Measurements from ENCODE around the gene KCNC3.

Gene KCNC3

GRCh38 chr19:50322931-50323781, 6.0 kb downstream of the KCNC3 start:
- no peaks in the 10 kb centered on the region for H3K36me3 ChIP-seq (ENCODE audit: control insufficient read depth, insufficient read depth, low read length)
- no peaks in the 10 kb centered on the region for H3K27me3 ChIP-seq (ENCODE audit: control insufficient read depth, insufficient read depth, low read length)
- peaks cover 13% of the 10 kb centered on the region for H3K4me1 ChIP-seq
- no peak for TF ChIP-seq CTCF (IDR thresholded peaks at IDR 0.05)
- no peak overlapping the region for H2AFZ ChIP-seq
- H3K4me2 ChIP-seq (ENCODE audit: low read length), result no peak overlapping the region
- no peak overlapping the region for H3K9ac ChIP-seq
- peaks cover 4% of the 10 kb centered on the region for H3K79me2 ChIP-seq
- no peak overlapping the region for H3K27ac ChIP-seq
- no peaks in the 10 kb centered on the region for H3K9me3 ChIP-seq (ENCODE audit: control insufficient read depth, low read length)
- no peak overlapping the region for H3K4me3 ChIP-seq (ENCODE audit: low read depth, low read length)

- H3K27ac ChIP-seq, result no peak overlapping the region
- peaks cover 9% of the 10 kb centered on the region for H3K4me1 ChIP-seq
- H3K9ac ChIP-seq, result no peak overlapping the region
- no peak overlapping the region for H3K4me3 ChIP-seq (ENCODE audit: low read depth, low read length)
- no peak for TF ChIP-seq CTCF (IDR thresholded peaks at IDR 0.05)
- H3K79me2 ChIP-seq, result peaks cover 4% of the 10 kb centered on the region
- no peaks in the 10 kb centered on the region for H3K36me3 ChIP-seq (ENCODE audit: control insufficient read depth, insufficient read depth, low read length)
- H2AFZ ChIP-seq, result no peak overlapping the region
- no peak overlapping the region for H3K4me2 ChIP-seq (ENCODE audit: low read length)
- H3K27me3 ChIP-seq (ENCODE audit: control insufficient read depth, insufficient read depth, low read length), result no peaks in the 10 kb centered on the region
- no peaks in the 10 kb centered on the region for H3K9me3 ChIP-seq (ENCODE audit: control insufficient read depth, low read length)
These were observed 6.9 kb downstream of the KCNC3 start for GRCh38 chr19:50322234-50322633.

GRCh38 chr19:50321831-50322230, 7.3 kb downstream of the KCNC3 start:
- H3K27ac ChIP-seq, result no peak overlapping the region

GRCh38 chr19:50320596-50320995, 8.6 kb downstream of the KCNC3 start:
- Histone ChIP-seq H3K79me2 (no peaks in the 10 kb centered on the region), H3K36me3 (ENCODE audit: control insufficient read depth, insufficient read depth, low read length) (no peaks in the 10 kb centered on the region), H3K4me2 (ENCODE audit: low read length) (no peak overlapping the region), H3K27ac (no peak overlapping the region), H3K9me3 (ENCODE audit: control insufficient read depth, low read length) (no peaks in the 10 kb centered on the region), H3K4me1 (peaks cover 9% of the 10 kb centered on the region), H3K9ac (no peak overlapping the region), H2AFZ (no peak overlapping the region), H3K4me3 (ENCODE audit: low read depth, low read length) (no peak overlapping the region), H3K27me3 (ENCODE audit: control insufficient read depth, insufficient read depth, low read length) (no peaks in the 10 kb centered on the region)
- TF ChIP-seq CTCF (IDR thresholded peaks at IDR 0.05), result no peak

More at GRCh38 chr19:50321831-50322230, 7.3 kb downstream of the KCNC3 start:
- Histone ChIP-seq H3K4me2 (ENCODE audit: low read length) (no peak overlapping the region), H3K9ac (no peak overlapping the region), H2AFZ (no peak overlapping the region), H3K9me3 (ENCODE audit: control insufficient read depth, low read length) (no peaks in the 10 kb centered on the region), H3K4me3 (ENCODE audit: low read depth, low read length) (no peak overlapping the region), H3K27me3 (ENCODE audit: control insufficient read depth, insufficient read depth, low read length) (no peaks in the 10 kb centered on the region), H3K36me3 (ENCODE audit: control insufficient read depth, insufficient read depth, low read length) (no peaks in the 10 kb centered on the region), H3K4me1 (peaks cover 9% of the 10 kb centered on the region), H3K79me2 (peaks cover 4% of the 10 kb centered on the region)
- TF ChIP-seq CTCF (IDR thresholded peaks at IDR 0.05), result no peak

GRCh38 chr19:50320051-50320450, 9.1 kb downstream of the KCNC3 start:
- TF ChIP-seq CTCF (IDR thresholded peaks at IDR 0.05), result no peak
- Histone ChIP-seq H3K4me1 (peaks cover 5% of the 10 kb centered on the region), H3K9ac (no peak overlapping the region), H3K4me3 (ENCODE audit: low read depth, low read length) (no peak overlapping the region), H3K4me2 (ENCODE audit: low read length) (no peak overlapping the region), H3K36me3 (ENCODE audit: control insufficient read depth, insufficient read depth, low read length) (no peaks in the 10 kb centered on the region), H3K27me3 (ENCODE audit: control insufficient read depth, insufficient read depth, low read length) (no peaks in the 10 kb centered on the region), H3K79me2 (no peaks in the 10 kb centered on the region), H3K27ac (no peak overlapping the region), H3K9me3 (ENCODE audit: control insufficient read depth, low read length) (no peaks in the 10 kb centered on the region), H2AFZ (no peak overlapping the region)
